OCI-LY7 (cell line): Measurements from ENCODE around the gene RAB11B.
"Not testable (repeated sequence)": the region's sequence is repeated elsewhere in the genome, so short reads cannot be mapped to it uniquely, and the experiment has no call there.

Experiments
- CTCF ChIP-seq: fragments of 200-600 bp; sonication (generic); conservative IDR thresholded peaks from 2 replicates; pipeline ENCODE4 v1.5.1; 2014; ENCODE audit warnings: mild to moderate bottlenecking, antibody characterized with exemption, low read length, moderate library complexity, mixed read lengths
- EZH2phosphoT487 ChIP-seq: fragments of 200-600 bp; sonication (generic); IDR thresholded peaks from 2 replicates; pipeline ENCODE4 v1.6.1; 2018; ENCODE audit warnings: low read depth, borderline replicate concordance, mild to moderate bottlenecking, mixed run types, antibody characterized with exemption, low read length, moderate library complexity, mixed read lengths

DNA sequence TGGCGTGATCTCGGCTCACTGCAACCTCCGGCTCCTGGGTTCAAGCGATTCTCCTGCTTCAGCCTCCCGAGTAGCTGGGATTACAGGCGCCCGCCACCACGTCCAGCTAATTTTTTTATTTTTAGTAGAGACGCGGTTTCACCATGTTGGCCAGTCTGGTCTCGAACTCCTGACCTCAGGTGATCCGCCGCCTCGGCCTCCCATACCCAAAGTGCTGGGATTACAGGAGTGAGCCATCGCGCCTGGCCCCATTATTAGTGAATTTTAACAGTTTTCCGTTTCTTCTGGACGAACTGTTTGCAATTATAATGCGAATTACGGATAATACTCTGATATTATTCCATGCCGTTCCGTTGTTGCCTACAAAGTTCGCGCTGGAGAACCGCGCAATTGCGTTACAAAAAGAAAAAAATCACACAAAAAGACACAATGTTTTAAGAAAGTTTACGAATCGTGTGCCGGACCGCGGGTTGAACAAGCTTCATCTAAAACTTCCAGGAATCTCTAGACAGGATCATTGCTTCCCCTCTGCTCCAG is 54.0 kb downstream of the RAB11B start:
- not testable (repeated sequence) for TF ChIP-seq CTCF, EZH2phosphoT487
